ENCODE results near the gene PMS1.

Gene PMS1

GRCh38 chr2:189835855-189836558, 51.8 kb downstream of the PMS1 start:
- Histone ChIP-seq H3K79me2 (ENCODE audit: low read length) (no peaks in the 10 kb centered on the region), H4K20me1 (ENCODE audit: insufficient read depth, low read length) (no peaks in the 10 kb centered on the region), H3K4me1 (ENCODE audit: low read length) (no peaks in the 10 kb centered on the region), H2AFZ (ENCODE audit: low read depth, low read length) (no peak overlapping the region), H3K27ac (ENCODE audit: low read length) (no peak overlapping the region), H3K9me3 (ENCODE audit: insufficient read depth, low read length) (no peaks in the 10 kb centered on the region), H3K36me3 (replicated peaks; ENCODE audit: low read depth, low read length) (peaks cover 9% of the 10 kb centered on the region), H3K4me3 (ENCODE audit: low read length) (no peak overlapping the region), H3K4me2 (ENCODE audit: low read length) (no peak overlapping the region), H3K9ac (ENCODE audit: low read length) (no peak overlapping the region), H3K27me3 (ENCODE audit: low read depth, low read length) (no peaks in the 10 kb centered on the region)
- no peak for TF ChIP-seq EZH2phosphoT487 (IDR thresholded peaks at IDR 0.05; ENCODE audit: low read depth)
- TF ChIP-seq CTCF (IDR thresholded peaks at IDR 0.05; ENCODE audit: low read depth, low read length), result no peak

DNA sequence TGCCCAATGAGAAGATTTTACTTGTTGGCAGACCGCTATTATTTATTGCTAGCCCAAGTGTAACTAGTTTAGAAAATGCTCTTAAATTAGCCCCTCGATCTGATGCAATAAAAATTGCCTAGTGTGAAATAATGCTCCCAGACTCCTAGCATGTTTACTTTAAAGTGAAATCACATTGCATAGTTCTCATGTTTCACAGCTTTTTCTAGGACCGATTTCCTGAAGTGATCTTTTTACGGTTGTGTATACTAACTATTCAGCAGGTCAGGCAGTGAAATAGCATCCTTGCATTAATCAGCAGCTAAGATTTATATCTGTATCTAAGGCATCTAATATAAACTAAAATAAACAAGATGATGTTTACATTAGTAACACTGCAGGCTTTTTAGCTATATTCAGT, 52.4 kb downstream of the PMS1 start:
- Histone ChIP-seq H3K36me3 (replicated peaks; ENCODE audit: low read depth, low read length) (peaks cover 9% of the 10 kb centered on the region), H3K4me3 (ENCODE audit: low read length) (no peak overlapping the region), H3K4me1 (ENCODE audit: low read length) (no peaks in the 10 kb centered on the region), H3K27me3 (ENCODE audit: low read depth, low read length) (no peaks in the 10 kb centered on the region), H3K4me2 (ENCODE audit: low read length) (no peak overlapping the region), H3K9ac (ENCODE audit: low read length) (no peak overlapping the region), H3K9me3 (ENCODE audit: insufficient read depth, low read length) (no peaks in the 10 kb centered on the region), H2AFZ (ENCODE audit: low read depth, low read length) (no peak overlapping the region), H3K79me2 (ENCODE audit: low read length) (no peaks in the 10 kb centered on the region), H3K27ac (ENCODE audit: low read length) (no peak overlapping the region), H4K20me1 (ENCODE audit: insufficient read depth, low read length) (no peaks in the 10 kb centered on the region)
- TF ChIP-seq EZH2phosphoT487 (IDR thresholded peaks at IDR 0.05; ENCODE audit: low read depth) (no peak), CTCF (IDR thresholded peaks at IDR 0.05; ENCODE audit: low read depth, low read length) (no peak)

GRCh38 chr2:189837326-189837725, 53.1 kb downstream of the PMS1 start:
- no peak overlapping the region for H3K27ac ChIP-seq (ENCODE audit: low read length)

GRCh38 chr2:189841019-189841418, 56.8 kb downstream of the PMS1 start:
- Histone ChIP-seq H2AFZ (ENCODE audit: low read depth, low read length) (no peak overlapping the region), H3K36me3 (replicated peaks; ENCODE audit: low read depth, low read length) (peaks cover 13% of the 10 kb centered on the region), H3K4me2 (ENCODE audit: low read length) (no peak overlapping the region), H3K79me2 (ENCODE audit: low read length) (no peaks in the 10 kb centered on the region), H3K27ac (ENCODE audit: low read length) (no peak overlapping the region), H3K9me3 (ENCODE audit: insufficient read depth, low read length) (no peaks in the 10 kb centered on the region), H3K4me3 (ENCODE audit: low read length) (no peak overlapping the region), H3K4me1 (ENCODE audit: low read length) (no peaks in the 10 kb centered on the region), H4K20me1 (ENCODE audit: insufficient read depth, low read length) (no peaks in the 10 kb centered on the region), H3K27me3 (ENCODE audit: low read depth, low read length) (no peaks in the 10 kb centered on the region), H3K9ac (ENCODE audit: low read length) (no peak overlapping the region)
- TF ChIP-seq CTCF (IDR thresholded peaks at IDR 0.05; ENCODE audit: low read depth, low read length) (no peak), EZH2phosphoT487 (IDR thresholded peaks at IDR 0.05; ENCODE audit: low read depth) (no peak)

More at GRCh38 chr2:189837326-189837725, 53.1 kb downstream of the PMS1 start:
- Histone ChIP-seq H3K4me1 (ENCODE audit: low read length) (no peaks in the 10 kb centered on the region), H3K4me2 (ENCODE audit: low read length) (no peak overlapping the region), H3K79me2 (ENCODE audit: low read length) (no peaks in the 10 kb centered on the region), H3K36me3 (replicated peaks; ENCODE audit: low read depth, low read length) (peaks cover 11% of the 10 kb centered on the region), H4K20me1 (ENCODE audit: insufficient read depth, low read length) (no peaks in the 10 kb centered on the region), H2AFZ (ENCODE audit: low read depth, low read length) (no peak overlapping the region), H3K9me3 (ENCODE audit: insufficient read depth, low read length) (no peaks in the 10 kb centered on the region), H3K9ac (ENCODE audit: low read length) (no peak overlapping the region), H3K27me3 (ENCODE audit: low read depth, low read length) (no peaks in the 10 kb centered on the region), H3K4me3 (ENCODE audit: low read length) (no peak overlapping the region)
- TF ChIP-seq CTCF (IDR thresholded peaks at IDR 0.05; ENCODE audit: low read depth, low read length) (no peak), EZH2phosphoT487 (IDR thresholded peaks at IDR 0.05; ENCODE audit: low read depth) (no peak)

All from OCI-LY3 (cell line).